Prostate gland (tissue), 2 donors: ENCODE data around the gene SLC25A4. TPM values are rescaled to one million over a fixed set of nuclear protein-coding genes. Genes with fewer than 3 reads are reported as not detected.

Experiments used
- DNase-seq: peaks from one replicate; pipeline ENCODE4 v3.0.0-alpha.2; 2019; ENCODE audit warnings: low spot score
- H3K27ac ChIP-seq, 2 donors: fragments of 200-600 bp; sonication (generic); 2 replicates each; pipeline ENCODE4 v1.5.1; 2017 to 2019
- H3K27me3 ChIP-seq: fragments of 200-600 bp; sonication (generic); replicated peaks from 2 replicates; pipeline ENCODE4 v1.5.1; 2019; ENCODE audit not compliant: insufficient read depth
- H3K36me3 ChIP-seq, 2 donors: fragments of 200-600 bp; sonication (generic); 1 replicate in 1 of 2; 2 replicates in 1 of 2; pipeline versions ENCODE4 v1.5.1 to v1.8.1; 2017 to 2019
- H3K4me1 ChIP-seq: fragments of 200-600 bp; sonication (generic); replicated peaks from 2 replicates; pipeline ENCODE4 v1.5.1; 2019
- H3K4me3 ChIP-seq, 2 donors: fragments of 200-600 bp; sonication (generic); 2 replicates each; pipeline ENCODE4 v1.5.1; 2017 to 2019
- H3K9me3 ChIP-seq: fragments of 200-600 bp; sonication (generic); 2 replicates; pipeline ENCODE4 v1.5.1; 2017
- POLR2A ChIP-seq: fragments of 450-650 bp; IDR thresholded peaks from one replicate; pipeline ENCODE4 v1.6.1; 2016; ENCODE audit warnings: antibody characterized with exemption, mild to moderate bottlenecking
- POLR2AphosphoS5 ChIP-seq: sonication (generic); formaldehyde crosslinking; IDR thresholded peaks from one replicate; pipeline ENCODE4 v1.6.1; 2017; ENCODE audit warnings: antibody characterized with exemption
- WGBS: methylation state at CpG from one replicate; pipeline ENCODE4 v1.1.5; 2018; 5-methylcytosine and 5-hydroxymethylcytosine counted together
- intact Hi-C: fragments of 100-400 bp; cut with DNase I; formaldehyde crosslinking; loops from one replicate; pipeline ENCODE4 v1.14.2; 2022
- total RNA-seq, 2 donors: library from RNA; depleted of rRNA; stranded (reverse); fragments of >200 nt; gene quantifications; one replicate each; pipeline ENCODE4 v1.1.0, GENCODE V29; 2016
- TF ChIP-seq, protein P1 (sequence below), 4 experiments: fragments of 200-600 bp in 2 of 4; fragments of 450-650 bp in 2 of 4; sonication (generic) in 2 of 4; IDR thresholded peaks; 1 replicate in 3 of 4; 2 replicates in 1 of 4; pipeline ENCODE4 v1.5.1; 2016 to 2019; ENCODE audit warnings: antibody characterized with exemption in 4 of 4, mild to moderate bottlenecking in 2 of 4, moderate library complexity in 2 of 4

Gene SLC25A4
- total RNA-seq, 2 donors from 2014 or later = 46.0 to 105 TPM

DNA sequence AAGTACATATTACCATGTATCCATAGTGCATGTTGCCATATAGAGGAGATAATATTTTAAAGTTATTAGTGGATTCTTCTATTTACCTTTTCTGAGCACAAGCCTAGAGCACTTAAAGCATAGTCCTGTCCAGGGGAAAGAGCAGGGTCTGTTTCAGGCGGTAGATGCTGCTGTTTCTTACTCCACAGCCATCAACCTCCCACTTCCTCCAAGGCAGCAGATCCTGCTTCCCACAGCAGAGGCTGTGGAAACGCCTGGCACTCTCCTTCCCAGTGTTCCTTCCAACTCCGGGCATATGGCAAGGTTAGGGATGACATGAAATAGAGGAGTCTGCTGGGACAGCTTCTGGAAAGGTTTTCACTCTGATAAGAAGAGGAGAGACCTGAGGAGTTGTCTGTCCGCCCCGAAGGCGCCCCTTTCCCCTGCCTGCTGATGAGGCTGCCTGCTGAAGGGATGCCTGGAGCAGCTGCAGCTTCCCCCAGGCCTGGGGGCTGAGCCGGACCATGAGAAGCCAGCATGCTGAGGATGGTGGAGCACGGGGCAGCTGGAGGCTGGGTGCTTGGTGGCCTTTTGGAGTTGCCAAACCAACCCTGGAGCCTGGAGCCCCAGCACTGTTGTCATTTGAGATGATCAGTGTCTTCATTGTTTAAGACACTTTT is 43.9 kb upstream of the SLC25A4 start:
- Histone ChIP-seq H3K27ac (no peak overlapping the region), H3K9me3 (no peaks in the 10 kb centered on the region), H3K36me3 (no peaks in the 10 kb centered on the region), H3K4me1 (no peaks in the 10 kb centered on the region), H3K27me3 (no peaks in the 10 kb centered on the region), H3K4me3 (no peak overlapping the region)
- DNase-seq = no peak
- 72% methylated on average over 8 of the region's 8 CpGs for WGBS
- TF ChIP-seq, protein P1, sequence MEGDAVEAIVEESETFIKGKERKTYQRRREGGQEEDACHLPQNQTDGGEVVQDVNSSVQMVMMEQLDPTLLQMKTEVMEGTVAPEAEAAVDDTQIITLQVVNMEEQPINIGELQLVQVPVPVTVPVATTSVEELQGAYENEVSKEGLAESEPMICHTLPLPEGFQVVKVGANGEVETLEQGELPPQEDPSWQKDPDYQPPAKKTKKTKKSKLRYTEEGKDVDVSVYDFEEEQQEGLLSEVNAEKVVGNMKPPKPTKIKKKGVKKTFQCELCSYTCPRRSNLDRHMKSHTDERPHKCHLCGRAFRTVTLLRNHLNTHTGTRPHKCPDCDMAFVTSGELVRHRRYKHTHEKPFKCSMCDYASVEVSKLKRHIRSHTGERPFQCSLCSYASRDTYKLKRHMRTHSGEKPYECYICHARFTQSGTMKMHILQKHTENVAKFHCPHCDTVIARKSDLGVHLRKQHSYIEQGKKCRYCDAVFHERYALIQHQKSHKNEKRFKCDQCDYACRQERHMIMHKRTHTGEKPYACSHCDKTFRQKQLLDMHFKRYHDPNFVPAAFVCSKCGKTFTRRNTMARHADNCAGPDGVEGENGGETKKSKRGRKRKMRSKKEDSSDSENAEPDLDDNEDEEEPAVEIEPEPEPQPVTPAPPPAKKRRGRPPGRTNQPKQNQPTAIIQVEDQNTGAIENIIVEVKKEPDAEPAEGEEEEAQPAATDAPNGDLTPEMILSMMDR (IDR thresholded peaks at IDR 0.05) = no peak
- TF ChIP-seq POLR2A (no peak), POLR2AphosphoS5 (no peak)
- intact Hi-C loops = loop anchor here (10.0 kb wide), 1 partner anchor 354 kb away; no protein-coding TSS in a partner anchor

DNA sequence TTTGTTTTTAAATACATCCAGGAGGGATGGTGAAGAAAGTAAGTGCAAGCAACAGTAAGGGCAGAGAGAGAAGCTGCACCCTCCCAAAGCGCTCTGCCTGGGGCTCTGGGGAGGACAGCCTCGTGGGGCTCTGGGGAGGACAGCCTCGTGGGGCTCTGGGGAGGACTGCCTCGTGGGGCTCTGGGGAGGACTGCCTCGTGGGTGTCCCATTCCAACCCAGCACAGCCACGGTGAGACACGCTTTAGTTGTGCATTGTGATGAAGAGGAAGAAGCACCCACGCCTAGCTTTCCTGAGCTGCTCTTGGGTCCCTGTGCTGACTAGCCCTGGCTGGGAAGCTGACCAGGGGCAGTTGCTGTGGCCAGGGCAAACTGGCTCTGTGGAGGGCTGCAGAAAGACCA is 43.1 kb upstream of the SLC25A4 start:
- WGBS = 81% methylated on average over 8 of the region's 8 CpGs

DNA sequence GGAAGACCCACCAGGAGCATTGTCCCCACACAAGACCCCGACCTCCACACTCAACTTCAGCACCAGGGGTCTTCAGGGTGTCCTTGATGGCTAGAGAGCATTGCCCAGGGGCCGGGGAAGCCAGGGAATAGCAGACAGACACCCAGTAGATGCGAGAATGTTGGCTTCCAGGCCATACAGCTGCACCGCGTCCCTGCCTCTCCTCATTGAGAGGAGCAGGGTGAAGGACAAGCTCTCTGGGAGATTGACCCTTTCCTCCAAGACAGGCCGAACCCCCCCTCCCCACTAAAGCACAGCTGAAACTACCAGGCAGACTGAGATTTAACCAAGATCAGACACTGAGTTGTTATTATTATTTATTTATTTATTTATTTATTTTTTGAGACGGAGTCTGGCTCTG is 42.6 kb upstream of the SLC25A4 start:
- Histone ChIP-seq H3K27ac (no peak overlapping the region), H3K27me3 (no peaks in the 10 kb centered on the region), H3K9me3 (no peaks in the 10 kb centered on the region), H3K4me1 (no peaks in the 10 kb centered on the region), H3K4me3 (no peak overlapping the region), H3K36me3 (no peaks in the 10 kb centered on the region)
- DNase-seq = no peak
- TF ChIP-seq, protein P1 (IDR thresholded peaks at IDR 0.05) = no peak
- TF ChIP-seq POLR2A (no peak), POLR2AphosphoS5 (no peak)
- intact Hi-C loops = no loop called here
- WGBS = 93% methylated on average over 7 of the region's 7 CpGs

More for the DNA sequence above, 43.1 kb upstream of the SLC25A4 start:
- DNase-seq = no peak
- TF ChIP-seq POLR2AphosphoS5 (no peak), POLR2A (no peak)
- TF ChIP-seq, protein P1 (IDR thresholded peaks at IDR 0.05) = no peak
- Histone ChIP-seq H3K4me1 (no peaks in the 10 kb centered on the region), H3K4me3 (no peak overlapping the region), H3K36me3 (no peaks in the 10 kb centered on the region), H3K9me3 (no peaks in the 10 kb centered on the region), H3K27ac (no peak overlapping the region), H3K27me3 (no peaks in the 10 kb centered on the region)
- intact Hi-C loops = loop anchor here (10.0 kb wide), 1 partner anchor 355 kb away; no protein-coding TSS in a partner anchor

DNA sequence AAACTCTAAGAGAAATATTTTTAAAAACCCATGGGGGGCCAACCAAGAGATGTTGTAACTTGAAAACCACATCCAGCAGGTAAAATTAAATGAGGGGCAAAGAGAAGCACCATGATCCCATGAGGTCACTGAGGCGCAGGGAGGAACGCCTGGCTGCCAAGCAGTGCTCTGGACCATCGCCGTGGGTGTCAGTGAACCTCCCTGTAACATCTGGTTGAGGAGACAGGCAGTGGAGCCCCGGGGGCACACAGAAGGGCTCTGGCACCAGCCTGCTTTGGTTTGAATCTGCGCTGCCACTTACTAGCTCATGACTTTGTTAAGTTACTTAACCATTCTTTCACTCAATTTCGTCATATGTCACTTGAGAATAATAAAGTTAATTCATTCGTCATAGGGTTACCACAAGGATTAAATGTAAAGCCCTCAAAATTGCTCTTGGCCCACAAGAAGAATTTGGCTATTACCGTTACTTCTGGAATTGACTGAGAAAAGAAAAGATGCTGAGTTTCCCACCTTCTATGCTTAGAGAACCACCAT is 41.6 kb upstream of the SLC25A4 start:
- TF ChIP-seq, protein P1 (IDR thresholded peaks at IDR 0.05) = no peak
- TF ChIP-seq POLR2AphosphoS5 (no peak), POLR2A (no peak)
- WGBS = 89% methylated on average over 9 of the region's 9 CpGs
- no peaks in the 10 kb centered on the region for H3K36me3 ChIP-seq
- no peak for DNase-seq
- no peak overlapping the region for H3K4me3 ChIP-seq
- H3K27me3 ChIP-seq = no peaks in the 10 kb centered on the region
- no peak overlapping the region for H3K27ac ChIP-seq
- intact Hi-C loops = no loop called here
- H3K9me3 ChIP-seq = no peaks in the 10 kb centered on the region
- H3K4me1 ChIP-seq = no peaks in the 10 kb centered on the region

DNA sequence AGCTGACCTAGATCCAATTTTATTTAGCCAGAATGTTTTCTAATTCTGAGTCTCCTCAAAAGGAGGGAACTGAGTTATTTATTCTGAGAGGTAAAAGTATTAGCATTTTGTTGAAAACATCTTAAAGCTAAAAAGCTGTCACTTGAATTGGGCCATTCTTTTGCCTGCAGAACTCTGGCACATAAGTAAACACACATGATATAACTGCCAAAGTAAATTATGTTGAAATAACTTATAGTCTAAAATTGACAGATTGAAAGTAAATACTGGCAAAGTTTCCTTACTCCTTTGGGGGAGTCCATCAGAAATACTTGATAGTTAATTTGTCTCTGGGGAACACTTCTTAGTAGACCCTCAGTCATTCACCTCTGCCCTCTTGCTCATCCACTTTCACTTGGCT is 38.3 kb upstream of the SLC25A4 start:
- no peaks in the 10 kb centered on the region for H3K9me3 ChIP-seq
- no peak overlapping the region for H3K4me3 ChIP-seq
- no peak overlapping the region for H3K27ac ChIP-seq
- no peak for DNase-seq
- intact Hi-C loops = no loop called here
- H3K36me3 ChIP-seq = no peaks in the 10 kb centered on the region
- TF ChIP-seq POLR2AphosphoS5 (no peak), POLR2A (no peak)
- TF ChIP-seq, protein P1 (IDR thresholded peaks at IDR 0.05) = no peak
- H3K27me3 ChIP-seq = no peaks in the 10 kb centered on the region
- no peaks in the 10 kb centered on the region for H3K4me1 ChIP-seq
